Measurements from ENCODE around the gene FRK.

DNA sequence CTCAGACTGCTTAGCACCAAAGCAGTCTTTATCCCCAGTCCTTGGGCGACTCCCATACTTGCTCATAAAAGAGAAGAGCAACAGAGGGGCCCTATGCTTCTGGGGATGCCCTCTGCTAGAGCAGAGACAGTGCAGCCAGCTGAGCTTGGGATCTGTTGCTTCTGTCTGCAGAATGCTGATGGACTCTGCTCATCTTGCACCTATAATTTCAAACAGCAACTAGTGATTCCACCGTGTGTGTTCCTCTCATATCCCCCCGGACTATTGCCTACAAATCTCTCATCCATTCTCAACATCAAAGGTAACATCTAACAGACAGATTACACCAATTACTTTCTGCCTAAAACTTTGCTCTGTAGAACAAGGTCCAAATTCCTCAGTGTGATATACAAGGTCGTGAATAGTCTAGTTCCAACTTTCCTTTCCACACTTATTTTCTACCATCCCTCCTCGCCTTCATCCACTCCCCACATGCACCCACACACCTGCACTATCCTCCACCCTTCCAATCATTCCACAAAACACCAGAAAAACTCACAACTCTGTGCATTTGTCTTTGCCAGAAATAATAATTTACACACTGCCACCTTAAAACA is 62.6 kb downstream of the FRK start:
- TF ChIP-seq, protein P1, sequence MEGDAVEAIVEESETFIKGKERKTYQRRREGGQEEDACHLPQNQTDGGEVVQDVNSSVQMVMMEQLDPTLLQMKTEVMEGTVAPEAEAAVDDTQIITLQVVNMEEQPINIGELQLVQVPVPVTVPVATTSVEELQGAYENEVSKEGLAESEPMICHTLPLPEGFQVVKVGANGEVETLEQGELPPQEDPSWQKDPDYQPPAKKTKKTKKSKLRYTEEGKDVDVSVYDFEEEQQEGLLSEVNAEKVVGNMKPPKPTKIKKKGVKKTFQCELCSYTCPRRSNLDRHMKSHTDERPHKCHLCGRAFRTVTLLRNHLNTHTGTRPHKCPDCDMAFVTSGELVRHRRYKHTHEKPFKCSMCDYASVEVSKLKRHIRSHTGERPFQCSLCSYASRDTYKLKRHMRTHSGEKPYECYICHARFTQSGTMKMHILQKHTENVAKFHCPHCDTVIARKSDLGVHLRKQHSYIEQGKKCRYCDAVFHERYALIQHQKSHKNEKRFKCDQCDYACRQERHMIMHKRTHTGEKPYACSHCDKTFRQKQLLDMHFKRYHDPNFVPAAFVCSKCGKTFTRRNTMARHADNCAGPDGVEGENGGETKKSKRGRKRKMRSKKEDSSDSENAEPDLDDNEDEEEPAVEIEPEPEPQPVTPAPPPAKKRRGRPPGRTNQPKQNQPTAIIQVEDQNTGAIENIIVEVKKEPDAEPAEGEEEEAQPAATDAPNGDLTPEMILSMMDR (IDR thresholded peaks at IDR 0.05): no peak
- TF ChIP-seq POLR2A (IDR thresholded peaks at IDR 0.05): no peak

Data from testis (tissue), 2 donors.